Common myeloid progenitor, CD34-positive (primary cell): ENCODE results near the gene ABCA3.

Experiments used
- CTCF ChIA-PET: fragments of 350-600 bp; sonication (Branson Sonifier 250); formaldehyde crosslinking; loops from one replicate; lab custom pipeline; 2021; ENCODE audit warnings: antibody characterized with exemption; lab: Charles Lee
- POLR2A ChIA-PET: fragments of 350-600 bp; sonication (Branson Sonifier 250); formaldehyde crosslinking; loops from one replicate; lab custom pipeline; 2021; ENCODE audit warnings: antibody characterized with exemption; lab: Charles Lee
- DNase-seq, 3 donors: peaks; one replicate each; pipeline versions ENCODE4 v3.0.0 to v3.0.0-alpha.2; 2013
- H3K27ac ChIP-seq, 2 experiments: 1 replicate in 1 of 2; 2 replicates in 1 of 2; pipeline ENCODE4 v1.7.0; 2013; ENCODE audit warnings: inconsistent platforms in 2 of 2, low read length in 2 of 2, mild to moderate bottlenecking in 2 of 2, low read depth in 1 of 2, moderate library complexity in 1 of 2; ENCODE audit not compliant: severe bottlenecking in 2 of 2, insufficient read depth in 1 of 2, poor library complexity in 1 of 2
- H3K27me3 ChIP-seq, 5 experiments: replicated peaks in 2 of 5; 1 replicate in 3 of 5; 2 replicates in 2 of 5; pipeline versions ENCODE4 v1.6.1 to v1.7.0; 2013; ENCODE audit warnings: low read length in 4 of 5, mild to moderate bottlenecking in 2 of 5, moderate library complexity in 2 of 5, inconsistent platforms in 1 of 5; ENCODE audit not compliant: insufficient read depth in 5 of 5, control insufficient read depth in 4 of 5
- H3K36me3 ChIP-seq, 4 experiments: 1 replicate in 2 of 4; 2 replicates in 2 of 4; pipeline versions ENCODE4 v1.6.1 to v1.7.0; 2013; ENCODE audit warnings: low read length in 3 of 4, control low read depth in 1 of 4, mild to moderate bottlenecking in 1 of 4; ENCODE audit not compliant: control insufficient read depth in 4 of 4, insufficient read depth in 4 of 4
- H3K4me1 ChIP-seq, 4 experiments: 1 replicate in 3 of 4; 2 replicates in 1 of 4; pipeline versions ENCODE4 v1.6.1 to v1.7.1; 2013; ENCODE audit warnings: low read length in 3 of 4, mild to moderate bottlenecking in 3 of 4, control low read depth in 1 of 4, inconsistent platforms in 1 of 4, moderate library complexity in 1 of 4; ENCODE audit not compliant: control insufficient read depth in 4 of 4, insufficient read depth in 4 of 4; ENCODE audit errors: control extremely low read depth in 1 of 4
- H3K4me3 ChIP-seq, 7 experiments: 1 replicate in 4 of 7; 2 replicates in 3 of 7; pipeline versions ENCODE4 v1.5.1 to v1.7.0; 2013; ENCODE audit warnings: mild to moderate bottlenecking in 7 of 7, low read length in 6 of 7, moderate library complexity in 6 of 7, inconsistent platforms in 2 of 7, low read depth in 2 of 7, control low read depth in 1 of 7; ENCODE audit not compliant: insufficient read depth in 4 of 7, control insufficient read depth in 1 of 7; ENCODE audit errors: extremely low read depth in 1 of 7
- H3K9me3 ChIP-seq, 5 experiments: 1 replicate in 4 of 5; 2 replicates in 1 of 5; pipeline versions ENCODE4 v1.6.1 to v1.7.1; 2013; ENCODE audit warnings: low read length in 4 of 5, mild to moderate bottlenecking in 2 of 5, inconsistent platforms in 1 of 5, low read depth in 1 of 5, moderate library complexity in 1 of 5; ENCODE audit not compliant: control insufficient read depth in 4 of 5, insufficient read depth in 2 of 5; ENCODE audit errors: control extremely low read depth in 1 of 5
- WGBS: methylation state at CpG from one replicate; pipeline ENCODE4 v1.1.5; 2013; ENCODE audit not compliant: insufficient coverage; 5-methylcytosine and 5-hydroxymethylcytosine counted together

The ABCA3 gene

GRCh38 chr16:2319606-2320005 is 20.9 kb downstream of the ABCA3 start:
- ChIA-PET POLR2A (no interaction called here), CTCF (no interaction called here)
- H3K27me3 ChIP-seq = no peaks in the 10 kb centered on the region
- no peak for DNase-seq
- WGBS = 99% methylated on average over 19 of the region's 23 CpGs
- no peaks in the 10 kb centered on the region for H3K9me3 ChIP-seq
- H3K4me3 ChIP-seq = no peak overlapping the region
- H3K4me1 ChIP-seq = no peaks in the 10 kb centered on the region
- H3K27ac ChIP-seq = no peak overlapping the region
- H3K36me3 ChIP-seq = peaks cover 0 to 17% (median 4%) of the 10 kb centered on the region in 4 experiments

DNA sequence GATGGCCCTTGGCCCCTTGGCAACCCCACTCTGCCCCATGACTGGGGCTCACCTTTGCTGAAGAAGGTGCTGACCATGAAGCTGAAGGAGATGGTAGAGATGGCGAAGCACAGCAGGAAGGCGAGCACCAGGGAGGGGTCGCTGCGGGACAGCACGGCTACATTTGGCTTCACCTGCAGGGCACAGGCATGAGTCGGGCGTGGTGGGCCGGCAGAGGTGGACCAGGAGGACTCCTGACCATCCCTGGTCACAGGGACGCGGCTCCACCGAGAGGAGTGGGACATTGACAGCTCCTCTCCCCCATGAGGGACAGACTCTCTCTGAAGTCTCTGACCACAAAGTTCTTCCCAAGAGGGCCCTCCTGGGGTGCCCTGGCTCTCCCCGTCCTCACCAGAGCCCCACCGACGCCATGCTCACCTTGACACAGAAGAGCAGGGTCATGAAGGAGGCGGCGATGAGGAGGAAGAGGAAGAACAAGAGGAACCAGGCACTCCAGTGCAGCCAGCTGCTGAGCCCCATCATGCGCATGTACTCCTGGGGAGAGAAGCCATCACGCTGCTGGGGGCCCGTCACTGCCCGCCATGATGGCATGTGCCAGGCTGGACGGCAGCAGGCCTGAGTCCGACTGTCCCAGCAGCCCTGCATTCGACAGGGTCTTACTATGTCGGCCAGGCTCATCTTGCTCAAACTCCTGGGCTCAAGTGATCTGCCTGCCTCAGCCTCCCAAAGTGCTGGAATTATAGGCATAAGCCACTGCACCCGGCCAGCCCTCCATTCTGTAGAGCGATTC is 23.1 kb downstream of the ABCA3 start:
- Histone ChIP-seq H3K4me1 (no peaks in the 10 kb centered on the region), H3K4me3 (no peak overlapping the region), H3K36me3 (peaks cover 0 to 8% (median 3%) of the 10 kb centered on the region in 4 experiments), H3K9me3 (no peaks in the 10 kb centered on the region), H3K27me3 (no peaks in the 10 kb centered on the region), H3K27ac (no peak overlapping the region)
- CTCF ChIA-PET = no interaction called here
- 98% methylated on average over 23 of the region's 26 CpGs for WGBS
- no peak for DNase-seq
- POLR2A ChIA-PET = no interaction called here

DNA sequence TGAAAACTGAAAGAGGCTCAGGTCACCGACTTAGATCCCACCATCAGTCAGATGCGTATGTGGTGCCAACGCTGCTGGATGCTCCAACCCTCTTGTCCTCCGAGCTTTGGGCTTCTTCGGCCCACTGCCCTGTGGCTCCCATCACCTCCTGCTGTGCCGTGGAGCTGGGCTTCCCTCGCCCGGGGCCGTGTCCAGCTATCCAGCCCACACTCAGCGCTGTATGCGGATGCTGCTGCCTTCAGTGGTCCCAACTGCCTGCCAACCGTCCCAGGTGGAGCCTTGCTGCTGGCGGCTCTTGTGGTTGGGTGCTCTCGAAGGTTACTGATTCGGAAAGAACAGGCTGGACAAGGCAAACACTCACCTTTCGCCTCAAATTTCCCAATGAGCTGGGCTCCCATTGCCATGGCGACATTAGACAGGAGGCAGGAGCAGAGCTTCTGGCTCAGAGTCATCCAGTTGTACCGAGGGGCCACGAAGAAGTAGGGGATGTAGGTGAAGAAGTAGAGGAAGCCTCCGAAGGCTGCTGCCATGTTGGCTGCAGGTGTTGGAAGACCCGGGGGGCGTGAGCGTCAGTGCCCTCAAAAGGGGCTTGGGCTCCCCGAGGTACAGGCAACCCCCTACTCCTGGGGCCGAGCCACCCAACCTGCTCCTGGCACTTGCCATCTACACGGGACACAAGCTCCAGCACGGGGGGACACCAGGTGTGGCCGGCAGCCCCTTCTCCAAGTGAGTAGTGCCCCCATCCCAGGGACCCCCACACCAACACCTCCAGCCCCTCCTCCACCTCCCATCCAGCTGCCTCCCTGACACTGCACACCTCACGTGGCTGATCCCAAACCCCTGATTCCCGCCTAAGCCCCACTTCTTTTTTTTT is 32.2 kb downstream of the ABCA3 start:
- 96% methylated on average over 26 of the region's 30 CpGs for WGBS
- Histone ChIP-seq H3K9me3 (no peaks in the 10 kb centered on the region), H3K4me1 (no peaks in the 10 kb centered on the region), H3K36me3 (peaks cover 0 to 8% (median 0%) of the 10 kb centered on the region in 4 experiments), H3K4me3 (no peak overlapping the region), H3K27me3 (no peaks in the 10 kb centered on the region), H3K27ac (no peak overlapping the region)
- ChIA-PET POLR2A (interaction anchor here (0.7 kb wide), 1 partner anchor 36 kb away, joined by 6 read pairs; no protein-coding TSS in a partner anchor), CTCF (no interaction called here)
- no peak for DNase-seq

DNA sequence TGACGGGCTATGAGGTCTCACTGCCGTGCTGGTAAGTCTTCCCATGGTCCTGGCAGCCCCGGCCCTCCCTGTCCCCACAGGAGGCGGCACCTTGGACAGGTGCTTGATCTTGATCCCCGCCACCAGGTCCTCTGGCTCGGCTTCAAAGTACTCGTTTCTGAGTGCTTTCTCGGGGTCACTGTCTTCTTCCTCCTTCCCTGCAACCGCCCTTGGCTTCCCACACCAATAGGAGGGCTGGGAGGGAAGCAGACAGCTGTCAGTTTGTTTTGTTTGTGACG is 40.7 kb downstream of the ABCA3 start:
- DNase-seq = no peak
- Histone ChIP-seq H3K27ac (no peak overlapping the region), H3K4me3 (no peak overlapping the region), H3K9me3 (no peaks in the 10 kb centered on the region), H3K36me3 (peaks cover 0 to 14% (median 3%) of the 10 kb centered on the region in 4 experiments), H3K27me3 (no peaks in the 10 kb centered on the region), H3K4me1 (peaks cover 0 to 11% (median 5%) of the 10 kb centered on the region in 4 experiments)
- POLR2A ChIA-PET = no interaction called here
- 97% methylated on average over 9 of the region's 10 CpGs for WGBS
- CTCF ChIA-PET = no interaction called here

- Histone ChIP-seq H3K9me3 (no peaks in the 10 kb centered on the region), H3K27me3 (no peaks in the 10 kb centered on the region), H3K36me3 (peaks cover 0 to 14% (median 3%) of the 10 kb centered on the region in 4 experiments), H3K27ac (no peak overlapping the region), H3K4me1 (peaks cover 0 to 11% (median 5%) of the 10 kb centered on the region in 4 experiments), H3K4me3 (no peak overlapping the region)
- ChIA-PET POLR2A (no interaction called here), CTCF (no interaction called here)
- 97% methylated on average over 21 of the region's 31 CpGs for WGBS
- no peak for DNase-seq
These were observed 41.2 kb downstream of the ABCA3 start for GRCh38 chr16:2299121-2299914.

DNA sequence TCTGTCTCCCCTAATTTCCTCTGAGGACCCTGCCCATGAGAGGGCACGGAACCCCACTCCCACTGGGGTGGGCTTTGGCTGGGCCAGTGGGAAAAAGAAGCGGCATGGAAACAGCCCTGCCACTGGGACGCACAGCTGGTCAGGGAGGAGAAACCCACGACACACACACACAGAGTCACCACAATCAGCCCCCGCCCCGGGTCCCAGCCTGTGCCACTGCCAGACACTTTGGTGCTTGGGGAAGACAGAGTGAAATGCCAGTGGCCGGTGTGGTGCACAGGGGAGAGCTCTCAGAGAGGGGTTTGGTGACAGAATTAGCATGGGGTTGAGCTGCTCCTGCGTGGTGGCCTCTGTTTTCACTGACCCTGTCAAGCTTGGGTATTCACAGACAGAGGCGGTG is 41.9 kb downstream of the ABCA3 start:
- Histone ChIP-seq H3K27me3 (no peaks in the 10 kb centered on the region), H3K4me1 (peaks cover 0 to 11% (median 5%) of the 10 kb centered on the region in 4 experiments), H3K4me3 (no peak overlapping the region), H3K36me3 (peaks cover 0 to 11% (median 3%) of the 10 kb centered on the region in 4 experiments), H3K27ac (no peak overlapping the region), H3K9me3 (no peaks in the 10 kb centered on the region)
- POLR2A ChIA-PET = no interaction called here
- CTCF ChIA-PET = interaction anchor here (1.1 kb wide), 1 partner anchor 9 kb away, joined by 4 read pairs; no protein-coding TSS in a partner anchor
- WGBS = 100% methylated on average over 4 of the region's 9 CpGs
- no peak for DNase-seq
